ENCODE data around the gene TRPM3. TPM values are rescaled to one million over a fixed set of nuclear protein-coding genes. Genes with fewer than 3 reads are reported as not detected.

TRPM3 gene
- total RNA-seq, 1 donor from 2014 or later, result not detected

DNA sequence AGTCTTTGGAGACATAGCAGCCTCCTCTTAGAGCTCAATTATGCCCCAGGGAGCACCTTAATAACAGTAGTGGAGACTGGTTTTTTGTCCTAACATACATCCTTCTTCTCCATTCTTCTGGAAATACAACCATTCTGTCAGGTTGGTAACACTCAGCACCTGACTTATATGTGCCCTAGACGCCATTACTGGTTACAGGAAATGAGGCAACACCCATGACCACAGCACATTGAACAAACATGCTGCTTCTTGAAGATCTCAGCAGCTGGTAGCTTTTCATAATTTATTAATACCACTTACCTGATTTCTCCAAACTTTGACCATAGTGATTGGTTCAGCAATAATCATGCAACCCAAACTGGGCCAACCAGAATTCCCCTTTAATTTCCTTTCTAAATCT, 25.1 kb upstream of the TRPM3 start:
- Mint-ChIP-seq H3K27me3 (no peaks in the 10 kb centered on the region), H3K4me3 (no peak overlapping the region), H3K4me1 (no peaks in the 10 kb centered on the region), H3K27ac (no peak overlapping the region), H3K9me3 (peaks cover 6% of the 10 kb centered on the region), H3K36me3 (ENCODE audit: low read depth) (no peaks in the 10 kb centered on the region)
- TF ChIP-seq, protein P1, sequence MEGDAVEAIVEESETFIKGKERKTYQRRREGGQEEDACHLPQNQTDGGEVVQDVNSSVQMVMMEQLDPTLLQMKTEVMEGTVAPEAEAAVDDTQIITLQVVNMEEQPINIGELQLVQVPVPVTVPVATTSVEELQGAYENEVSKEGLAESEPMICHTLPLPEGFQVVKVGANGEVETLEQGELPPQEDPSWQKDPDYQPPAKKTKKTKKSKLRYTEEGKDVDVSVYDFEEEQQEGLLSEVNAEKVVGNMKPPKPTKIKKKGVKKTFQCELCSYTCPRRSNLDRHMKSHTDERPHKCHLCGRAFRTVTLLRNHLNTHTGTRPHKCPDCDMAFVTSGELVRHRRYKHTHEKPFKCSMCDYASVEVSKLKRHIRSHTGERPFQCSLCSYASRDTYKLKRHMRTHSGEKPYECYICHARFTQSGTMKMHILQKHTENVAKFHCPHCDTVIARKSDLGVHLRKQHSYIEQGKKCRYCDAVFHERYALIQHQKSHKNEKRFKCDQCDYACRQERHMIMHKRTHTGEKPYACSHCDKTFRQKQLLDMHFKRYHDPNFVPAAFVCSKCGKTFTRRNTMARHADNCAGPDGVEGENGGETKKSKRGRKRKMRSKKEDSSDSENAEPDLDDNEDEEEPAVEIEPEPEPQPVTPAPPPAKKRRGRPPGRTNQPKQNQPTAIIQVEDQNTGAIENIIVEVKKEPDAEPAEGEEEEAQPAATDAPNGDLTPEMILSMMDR (IDR thresholded peaks at IDR 0.05), result no peak
- POLR2A ChIA-PET, result no interaction called here
- CTCF ChIA-PET, result no interaction called here
- ATAC-seq (ENCODE audit: low read depth) (no peak), DNase-seq (no peak)
- intact Hi-C loops (cut with micrococcal nuclease), result no loop called here

DNA sequence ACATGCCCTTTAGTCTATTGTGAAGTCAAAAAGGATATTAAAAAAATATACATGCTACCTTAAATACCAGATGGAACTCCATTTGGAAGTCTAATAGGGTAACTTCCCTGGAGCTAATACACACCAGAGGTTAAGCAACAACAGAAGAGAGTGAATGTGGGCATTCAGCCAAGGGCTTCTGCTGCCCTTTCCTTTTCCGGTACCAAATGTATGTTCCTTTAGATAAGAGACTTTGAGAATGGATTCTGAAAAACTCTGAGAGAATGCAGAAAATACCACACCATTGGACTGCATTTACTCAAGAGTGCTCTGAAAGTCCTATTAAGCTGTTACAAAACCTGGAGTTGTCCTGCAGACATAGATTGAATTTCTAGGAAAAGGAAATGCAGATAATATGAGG, 23.8 kb upstream of the TRPM3 start:
- intact Hi-C loops (cut with micrococcal nuclease), result no loop called here
- Mint-ChIP-seq H3K9me3 (peaks cover 6% of the 10 kb centered on the region), H3K4me1 (no peaks in the 10 kb centered on the region), H3K27ac (no peak overlapping the region), H3K36me3 (ENCODE audit: low read depth) (no peaks in the 10 kb centered on the region), H3K27me3 (no peaks in the 10 kb centered on the region), H3K4me3 (no peak overlapping the region)
- DNase-seq, result no peak
- ChIA-PET POLR2A (no interaction called here), CTCF (no interaction called here)
- ATAC-seq (ENCODE audit: low read depth), result no peak
- TF ChIP-seq, protein P1 (IDR thresholded peaks at IDR 0.05), result no peak

DNA sequence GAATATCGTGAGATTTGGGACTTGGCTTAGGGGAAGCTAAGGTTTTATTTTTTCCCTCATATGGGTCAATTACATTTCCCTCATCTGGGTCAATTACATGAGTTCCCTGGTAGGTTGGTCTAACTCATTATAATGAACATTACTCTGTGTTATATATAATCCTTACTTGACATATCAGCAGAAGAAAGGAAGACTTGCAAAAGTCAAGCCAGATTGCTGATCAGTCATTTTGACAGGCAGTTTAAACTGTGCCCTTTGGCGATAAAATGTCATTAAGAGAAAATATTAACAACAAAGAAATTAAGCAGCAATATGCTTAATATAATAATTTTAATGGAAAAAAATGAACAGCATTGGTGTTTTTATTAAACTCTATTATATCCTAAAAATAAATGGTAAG, 23.1 kb upstream of the TRPM3 start:
- Mint-ChIP-seq H3K4me3 (no peak overlapping the region), H3K36me3 (ENCODE audit: low read depth) (no peaks in the 10 kb centered on the region), H3K27me3 (no peaks in the 10 kb centered on the region), H3K4me1 (no peaks in the 10 kb centered on the region), H3K27ac (no peak overlapping the region), H3K9me3 (peaks cover 6% of the 10 kb centered on the region)
- TF ChIP-seq, protein P1 (IDR thresholded peaks at IDR 0.05), result no peak
- ATAC-seq (ENCODE audit: low read depth) (no peak), DNase-seq (no peak)
- intact Hi-C loops (cut with micrococcal nuclease), result no loop called here
- ChIA-PET CTCF (no interaction called here), POLR2A (no interaction called here)

DNA sequence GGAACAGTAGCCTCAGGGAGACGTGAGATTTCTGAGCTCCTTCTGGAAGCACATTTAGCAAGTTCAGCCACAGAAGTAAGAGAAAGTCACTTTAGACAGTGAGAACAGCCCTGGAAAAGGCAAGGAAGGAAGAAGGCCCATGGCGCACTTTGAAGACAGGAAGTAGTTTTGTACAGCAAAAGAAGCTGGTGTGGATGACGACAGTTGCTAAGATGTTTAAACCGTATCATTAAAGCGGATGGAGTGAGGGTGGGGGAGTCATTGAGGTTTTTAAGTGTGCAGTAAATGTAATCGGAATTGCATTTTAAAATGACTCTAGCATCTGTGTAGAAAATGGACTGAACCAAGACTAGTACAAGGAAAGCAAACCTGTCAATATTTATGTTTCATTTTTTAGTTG, 15.3 kb upstream of the TRPM3 start:
- no peak overlapping the region for H3K4me3 Mint-ChIP-seq
- DNase-seq, result no peak
- H3K36me3 Mint-ChIP-seq (ENCODE audit: low read depth), result no peaks in the 10 kb centered on the region
- no peak for ATAC-seq (ENCODE audit: low read depth)
- no peaks in the 10 kb centered on the region for H3K4me1 Mint-ChIP-seq
- ChIA-PET POLR2A (no interaction called here), CTCF (no interaction called here)
- no peaks in the 10 kb centered on the region for H3K27me3 Mint-ChIP-seq
- intact Hi-C loops (cut with micrococcal nuclease), result no loop called here
- H3K27ac Mint-ChIP-seq, result no peak overlapping the region
- TF ChIP-seq, protein P1 (IDR thresholded peaks at IDR 0.05), result no peak
- no peaks in the 10 kb centered on the region for H3K9me3 Mint-ChIP-seq

GRCh38 chr9:71131145-71131544, 9.7 kb upstream of the TRPM3 start:
- DNase-seq, result no peak
- no peak for ATAC-seq (ENCODE audit: low read depth)
- no peaks in the 10 kb centered on the region for H3K36me3 Mint-ChIP-seq (ENCODE audit: low read depth)
- POLR2A ChIA-PET, result no interaction called here
- no peaks in the 10 kb centered on the region for H3K9me3 Mint-ChIP-seq
- H3K27ac Mint-ChIP-seq, result no peak overlapping the region
- intact Hi-C loops (cut with micrococcal nuclease), result no loop called here
- no peaks in the 10 kb centered on the region for H3K4me1 Mint-ChIP-seq
- no peak overlapping the region for H3K4me3 Mint-ChIP-seq
- TF ChIP-seq, protein P1 (IDR thresholded peaks at IDR 0.05), result no peak
- no peaks in the 10 kb centered on the region for H3K27me3 Mint-ChIP-seq
- CTCF ChIA-PET, result no interaction called here

All from activated B cell treated with CpG ODN at 0.5 μM for 24 hours (primary cell).